NCI-H2029 (cell line): ENCODE results near the gene CRISPLD2.
"Not testable (repeated sequence)": the region's sequence is repeated elsewhere in the genome, so short reads cannot be mapped to it uniquely, and the experiment has no call there.

Experiments used
- DNase-seq: peaks from one replicate; lab custom pipeline; 2025; lab: John Stamatoyannopoulos, UW

The CRISPLD2 gene

DNA sequence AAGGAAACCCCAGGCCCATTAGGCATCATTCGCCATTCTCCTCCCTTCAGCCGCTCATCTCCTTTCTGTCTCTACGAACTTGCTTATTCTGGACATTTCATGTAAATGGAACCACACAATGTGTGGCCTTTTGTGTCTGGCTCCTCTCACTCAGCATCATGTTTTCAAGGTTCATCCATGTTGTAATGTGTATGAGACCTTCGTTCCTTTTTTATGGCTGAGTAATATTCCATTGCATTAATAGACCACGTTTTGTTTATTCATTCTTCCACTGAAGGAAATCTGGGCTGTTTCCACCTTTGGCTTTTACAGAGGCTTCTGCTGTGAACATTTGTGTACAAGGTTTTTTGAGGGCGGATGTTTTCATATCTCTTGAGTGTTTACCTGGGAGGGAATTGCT lies 3.2 kb downstream of the CRISPLD2 start:
- DNase-seq, result no peak

DNA sequence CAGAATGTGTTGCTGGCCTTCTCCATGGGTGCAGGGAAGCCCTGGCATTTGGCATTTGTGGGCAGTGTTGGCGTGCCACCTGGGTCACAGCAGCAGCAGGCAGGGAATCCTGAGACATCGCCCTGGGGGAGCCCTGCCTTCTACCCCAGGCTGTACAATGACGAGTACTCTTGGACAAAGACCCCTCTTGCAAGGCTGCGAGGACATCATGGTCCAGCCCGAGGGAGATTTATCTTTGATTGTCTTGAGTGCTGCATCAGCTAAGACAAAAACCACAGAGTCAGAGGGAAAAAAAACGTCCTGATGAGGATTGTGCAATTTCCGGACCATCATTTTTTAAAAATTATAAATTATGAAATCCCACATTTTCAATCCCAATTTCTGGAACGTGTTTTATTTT lies 3.7 kb downstream of the CRISPLD2 start:
- no peak for DNase-seq

DNA sequence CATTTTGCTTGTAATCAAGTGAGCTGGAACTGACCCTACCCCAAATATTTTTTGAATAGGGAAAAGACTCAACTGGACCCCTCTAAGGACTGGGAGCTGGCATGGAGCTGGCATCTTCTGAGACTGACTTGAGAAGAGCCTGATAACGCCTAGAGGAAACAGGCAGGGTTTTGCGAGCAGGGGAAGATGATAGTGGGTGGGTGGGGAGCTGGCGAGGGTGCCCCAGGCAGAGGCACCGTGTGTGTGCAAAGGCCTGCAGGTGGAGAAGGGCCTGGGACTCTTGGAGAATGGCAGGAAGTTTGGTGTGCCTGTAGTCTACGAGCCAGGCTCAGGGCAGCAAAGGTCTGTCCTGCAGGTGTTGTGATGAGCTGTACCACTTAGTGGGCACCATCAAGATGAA lies 4.1 kb downstream of the CRISPLD2 start:
- no peak for DNase-seq

DNA sequence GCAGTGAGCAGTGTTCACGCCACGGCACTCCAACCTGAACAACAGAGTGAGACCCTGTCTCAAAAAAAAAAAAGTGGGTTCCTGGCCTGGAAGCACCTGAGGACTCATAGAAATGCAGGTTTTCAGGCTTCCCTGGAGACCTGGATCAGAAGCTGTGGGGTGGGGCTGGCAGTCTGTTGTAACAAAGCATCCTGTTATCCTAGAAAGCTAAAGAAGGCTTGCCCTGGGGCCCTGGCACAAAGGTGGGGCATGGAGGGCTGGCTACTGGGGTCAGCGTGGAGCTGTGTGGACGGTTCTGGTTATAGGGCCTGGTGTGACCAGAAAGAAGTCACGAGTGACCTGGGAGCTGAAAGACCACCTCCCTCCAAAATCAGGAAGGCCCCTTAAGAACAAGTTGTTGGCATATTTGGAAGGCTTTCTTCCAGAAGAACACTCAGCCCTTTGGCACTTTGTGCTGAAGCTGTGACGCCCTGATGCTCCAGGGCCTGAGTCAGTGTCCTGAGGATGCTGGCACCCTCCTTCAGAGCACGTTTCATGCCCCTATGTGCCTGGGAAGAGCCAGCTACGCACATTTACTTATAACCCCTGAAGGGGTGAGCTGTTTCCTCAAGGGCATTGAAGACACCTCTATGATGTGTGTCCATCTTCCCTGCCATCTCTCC lies 6.2 kb downstream of the CRISPLD2 start:
- DNase-seq, result no peak

DNA sequence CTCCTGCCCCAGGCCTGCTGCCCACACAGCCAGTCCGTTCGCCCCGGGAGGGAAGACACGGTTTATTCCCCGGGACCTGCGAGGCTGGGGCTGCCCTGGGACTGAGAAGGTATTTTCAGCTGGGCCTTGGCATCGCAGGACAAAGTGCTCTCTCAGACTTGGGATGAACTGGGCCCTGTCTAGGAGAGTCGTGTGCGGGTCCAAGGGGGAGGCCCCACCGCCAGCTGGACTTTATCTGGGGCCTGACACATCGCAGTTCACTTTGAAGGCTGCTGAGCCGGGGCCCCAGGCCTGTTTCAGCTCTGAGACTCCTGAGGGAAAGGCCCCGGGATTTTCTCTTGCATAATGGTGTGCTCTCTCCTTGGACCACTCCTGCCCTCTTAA lies 6.8 kb downstream of the CRISPLD2 start:
- DNase-seq, result no peak

DNA sequence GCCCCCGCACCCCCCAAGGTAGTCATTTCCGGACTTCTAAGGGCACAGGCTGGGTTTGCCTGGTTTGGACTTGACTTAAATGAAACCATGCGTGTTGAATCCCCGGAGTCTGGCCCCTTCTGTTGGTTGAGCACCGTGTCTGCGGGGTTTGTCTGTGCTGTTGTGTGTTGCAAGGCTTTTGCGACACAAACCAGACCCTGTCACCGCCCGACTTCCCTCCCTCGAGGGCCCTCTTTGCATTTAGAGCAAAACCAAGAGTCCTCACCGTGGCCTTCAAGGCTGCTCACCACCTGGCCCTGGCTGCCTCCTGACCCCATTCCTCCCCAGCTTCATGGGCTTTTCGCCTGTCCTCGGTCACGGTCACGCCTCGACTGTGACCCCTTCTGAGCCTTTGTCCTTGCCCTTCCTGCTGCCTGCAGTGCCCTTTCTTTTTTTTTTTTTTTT lies 7.4 kb downstream of the CRISPLD2 start:
- DNase-seq, result no peak

DNA sequence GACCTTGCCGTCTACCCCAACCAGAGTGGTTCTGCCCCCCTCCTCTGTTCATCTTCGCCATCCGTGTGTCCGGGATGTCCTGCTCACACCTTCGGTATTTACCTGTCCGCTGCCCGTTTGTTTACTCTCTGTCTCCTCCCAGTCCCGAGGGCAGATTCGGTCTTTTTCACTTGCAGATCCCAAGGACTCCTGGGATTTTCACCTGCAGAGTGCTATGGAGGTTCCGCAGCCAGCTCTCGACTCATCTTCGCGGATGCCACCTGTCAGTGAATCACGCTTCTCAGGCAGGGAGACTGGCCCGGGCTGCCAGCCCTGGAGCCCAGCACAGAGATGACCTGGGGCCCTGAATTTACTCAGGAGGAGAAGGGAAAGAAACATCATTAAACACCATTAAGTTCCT lies 8.1 kb downstream of the CRISPLD2 start:
- DNase-seq, result no peak

DNA sequence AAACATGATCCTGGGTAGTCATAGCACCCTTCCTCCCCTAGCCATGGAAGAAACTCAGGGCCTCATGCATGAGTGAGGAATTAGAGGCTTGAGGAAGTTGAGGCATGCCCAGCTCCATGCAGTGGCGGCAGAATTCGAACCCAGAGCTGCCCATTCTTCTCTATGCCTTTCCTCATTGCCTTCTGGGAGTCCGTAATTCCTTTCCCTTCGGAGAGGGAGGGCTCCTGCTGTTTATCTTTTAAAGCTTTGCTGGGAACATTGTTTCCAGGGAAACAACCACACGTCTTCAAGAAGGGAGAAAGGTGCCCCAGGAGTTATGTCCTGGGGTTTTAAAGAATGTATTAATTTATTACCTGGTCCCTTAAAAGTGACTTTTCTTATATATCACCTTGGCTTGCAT lies 8.5 kb downstream of the CRISPLD2 start:
- no peak for DNase-seq

DNA sequence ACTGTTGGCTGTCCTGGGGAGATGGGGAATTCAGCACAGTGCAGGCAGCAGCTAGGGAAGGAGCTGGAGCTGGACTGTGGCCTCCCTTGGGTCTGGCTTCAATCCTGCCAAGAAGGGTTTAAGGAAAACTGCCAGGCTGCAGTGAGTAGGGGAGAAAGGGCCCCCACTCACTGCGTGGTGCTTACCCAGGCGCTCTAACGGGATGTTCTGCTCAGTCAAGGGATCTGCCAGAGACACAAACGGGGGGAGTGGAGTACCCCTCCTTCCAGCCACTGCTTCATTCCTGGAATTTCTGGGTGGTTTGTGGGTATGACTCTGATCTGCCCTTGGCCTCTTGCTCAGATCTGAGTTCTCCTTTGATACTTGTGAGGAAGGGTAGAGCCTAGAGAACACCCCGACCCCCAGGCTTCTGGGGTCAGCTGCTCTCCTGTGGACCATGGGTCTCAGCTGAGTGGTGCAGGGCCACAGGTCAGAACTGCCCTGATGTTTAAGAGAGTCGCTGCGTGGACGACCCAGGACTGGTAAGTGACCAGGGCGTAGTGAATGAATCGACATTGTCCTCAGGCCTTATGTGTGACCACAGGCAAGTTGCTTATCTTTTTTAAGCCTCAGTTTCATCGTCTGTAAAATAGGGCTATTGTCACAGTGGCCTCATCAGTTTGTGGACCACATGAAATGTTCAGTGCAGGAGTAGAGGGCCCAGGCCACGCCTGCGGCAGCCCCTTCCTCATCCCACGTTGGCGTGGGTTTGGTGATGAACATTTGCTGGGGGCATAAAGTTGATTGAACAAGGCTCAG lies 9.6 kb downstream of the CRISPLD2 start:
- no peak for DNase-seq

DNA sequence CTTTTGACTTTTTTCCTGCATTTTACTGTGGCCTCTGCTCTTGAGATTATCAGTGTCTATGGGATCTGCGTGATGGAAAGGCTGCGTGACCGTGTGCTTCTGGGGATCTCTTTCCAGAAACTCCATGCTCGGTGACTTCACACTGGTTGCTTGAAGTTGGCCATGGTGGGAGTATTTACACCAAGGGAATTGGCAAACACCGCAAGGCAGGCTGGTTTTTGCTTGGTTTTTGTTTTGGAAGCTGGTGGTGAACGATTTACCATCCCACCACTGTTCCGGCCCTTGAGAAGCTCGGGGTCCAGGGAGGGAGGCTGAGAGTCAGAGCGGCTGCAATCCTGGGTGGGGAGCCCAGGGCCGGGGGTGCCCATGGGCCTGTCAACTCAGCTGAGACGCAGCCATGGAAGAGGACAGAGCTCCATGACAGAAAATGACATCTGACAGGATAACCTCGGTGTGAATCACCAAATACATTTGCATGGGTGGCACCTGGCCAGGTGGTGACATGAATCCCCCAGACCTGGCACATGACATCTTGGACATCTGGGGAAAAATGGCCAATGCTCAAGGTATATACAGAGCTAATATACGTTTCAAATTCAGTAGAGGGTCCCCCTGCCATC lies 11.1 kb downstream of the CRISPLD2 start:
- no peak for DNase-seq

DNA sequence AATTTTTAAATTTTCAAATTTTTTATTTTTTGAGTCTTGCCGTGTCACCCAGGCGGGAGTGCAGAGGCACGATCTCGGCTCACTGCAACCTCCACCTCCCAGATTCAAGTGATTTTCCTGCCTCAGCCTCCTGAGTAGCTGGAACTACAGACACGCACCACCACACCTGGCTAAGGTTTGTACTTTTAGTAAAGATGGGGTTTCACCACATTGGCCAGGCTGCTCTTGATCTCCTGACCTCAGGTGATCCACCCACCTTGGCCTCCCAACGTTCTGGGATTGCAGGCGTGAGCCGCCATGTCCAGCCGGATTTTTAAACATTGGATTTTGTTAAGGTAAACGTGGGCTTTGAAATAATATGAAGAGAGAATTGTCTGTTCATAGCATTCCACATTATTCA lies 11.9 kb downstream of the CRISPLD2 start:
- not testable (repeated sequence) for DNase-seq

DNA sequence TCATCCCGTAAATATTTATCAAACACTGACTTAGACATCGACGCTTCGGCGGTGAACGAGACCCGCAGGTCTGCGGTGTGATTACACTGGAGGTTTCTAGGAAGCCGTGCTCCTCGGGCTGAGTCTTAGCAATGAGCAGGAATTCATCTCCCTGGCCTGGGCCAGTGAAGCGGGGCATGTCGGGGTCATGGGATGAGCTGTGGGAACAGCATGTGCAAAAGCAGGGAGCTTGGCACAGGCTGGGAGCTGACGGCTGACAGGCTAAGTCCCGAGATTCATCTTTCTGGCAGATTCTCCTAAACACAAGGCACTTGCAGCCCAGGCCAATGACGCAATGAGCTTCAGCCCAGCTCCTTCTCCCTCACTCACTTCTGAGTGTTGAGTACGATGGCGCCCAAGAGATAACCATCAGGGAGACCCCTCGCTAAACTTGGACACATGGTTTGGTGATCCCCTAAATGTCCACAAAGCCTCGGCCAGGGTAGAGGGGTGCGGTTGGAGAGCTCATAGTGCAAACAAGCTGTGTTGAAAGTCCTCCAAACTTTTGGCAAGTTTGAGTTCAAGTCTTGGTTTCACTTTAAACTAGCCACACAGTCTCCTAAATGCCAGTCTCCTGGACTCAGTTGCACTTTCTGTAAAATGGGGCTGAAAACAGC lies 12.8 kb downstream of the CRISPLD2 start:
- DNase-seq, result no peak

DNA sequence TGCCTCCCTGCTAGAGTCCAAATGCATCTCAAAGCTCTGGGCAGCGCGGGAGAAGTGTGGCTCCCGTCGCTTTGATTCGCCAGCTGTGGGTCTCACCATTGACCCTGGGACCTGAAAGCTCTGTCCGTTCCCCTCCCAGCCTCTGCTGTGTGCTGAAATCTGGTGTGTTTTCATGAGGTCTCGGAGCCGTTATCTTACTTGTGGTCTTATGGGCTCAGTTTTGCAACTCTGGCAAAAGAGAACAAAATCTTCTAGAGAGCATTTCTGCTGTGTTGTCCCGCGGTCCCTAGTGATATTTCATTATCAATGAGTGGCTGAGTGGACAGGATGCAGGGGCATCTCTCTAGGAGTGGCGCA lies 13.3 kb downstream of the CRISPLD2 start:
- DNase-seq, result no peak

DNA sequence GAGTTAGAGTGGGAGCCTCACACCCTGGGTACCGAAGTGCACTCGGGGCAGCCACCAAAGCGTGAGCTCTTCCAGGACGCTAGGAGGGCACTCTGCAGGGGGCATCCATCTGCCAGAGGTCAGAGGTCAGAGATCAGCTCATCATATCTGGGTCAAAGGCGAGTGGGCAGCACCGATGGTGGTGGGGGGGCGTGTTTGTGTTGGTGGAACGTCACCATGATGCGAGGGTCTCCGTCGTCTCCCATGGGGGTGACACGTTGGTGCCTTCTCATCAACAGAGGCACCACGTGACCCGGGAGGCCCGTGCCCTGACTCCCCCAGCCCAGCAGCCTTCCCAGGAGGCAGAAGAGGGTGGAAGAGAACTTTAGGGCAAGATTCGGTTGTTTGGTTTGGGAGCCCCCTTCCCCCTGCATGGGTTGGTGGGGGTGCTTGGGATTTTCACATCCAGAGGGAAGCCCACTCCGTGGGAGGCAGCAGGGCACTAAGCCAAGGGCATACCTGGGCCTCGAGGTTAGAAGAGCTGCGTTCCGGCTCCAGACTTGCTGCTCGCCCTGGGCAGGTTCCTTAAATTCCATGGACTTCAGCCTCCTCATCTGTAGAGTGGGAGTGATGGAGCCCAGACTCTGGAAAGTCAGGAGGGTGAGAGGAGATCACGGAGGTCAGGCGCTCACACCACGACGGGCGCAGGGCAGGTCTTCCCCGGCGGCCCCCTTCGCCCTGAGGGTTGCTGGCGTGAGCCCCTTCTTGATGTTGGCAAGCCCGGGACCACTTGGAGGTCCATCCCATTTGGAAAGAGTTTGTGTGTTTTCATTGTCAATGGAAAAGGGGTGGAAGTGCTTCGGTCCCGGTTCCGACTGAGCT lies 14.0 kb downstream of the CRISPLD2 start:
- DNase-seq, result no peak

DNA sequence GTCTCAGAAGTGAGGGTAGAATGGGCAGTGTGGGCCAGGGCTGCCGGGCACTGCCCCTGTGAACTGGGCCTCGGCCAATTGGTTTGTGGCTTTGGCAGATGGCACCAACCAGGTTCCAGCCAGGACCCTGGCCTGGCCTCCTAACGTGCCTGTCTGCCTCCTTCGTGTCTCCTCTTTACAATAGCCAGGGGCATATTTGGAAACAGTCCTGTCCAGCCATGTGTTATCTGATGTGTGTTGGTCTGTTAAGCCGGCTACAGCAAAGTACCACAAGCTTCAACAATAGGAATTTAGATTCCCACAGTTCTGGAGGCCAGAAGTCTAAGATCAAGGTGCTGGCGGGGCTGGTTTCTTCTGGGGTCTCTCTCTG lies 14.6 kb downstream of the CRISPLD2 start:
- DNase-seq, result no peak

DNA sequence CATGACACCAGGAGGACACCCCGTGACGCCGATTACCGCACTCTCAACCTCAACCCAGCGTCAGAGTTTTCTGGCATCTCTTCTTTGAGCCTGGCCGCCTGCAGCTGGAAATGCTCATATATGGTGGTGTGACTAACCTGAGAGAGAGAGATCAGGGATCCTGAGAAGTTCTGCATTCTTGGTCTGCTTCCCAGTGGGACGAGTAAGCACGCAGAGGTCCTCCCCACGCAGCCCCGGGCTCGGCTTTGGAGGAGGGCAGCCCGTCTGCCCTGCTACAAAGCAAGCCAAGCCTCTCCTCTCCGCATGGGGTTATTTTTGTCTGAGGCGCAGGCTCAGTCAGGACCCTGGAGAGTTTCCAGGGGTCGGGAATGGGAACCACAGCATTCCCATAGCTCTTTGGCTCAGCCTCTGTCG lies 16.5 kb downstream of the CRISPLD2 start:
- no peak for DNase-seq

DNA sequence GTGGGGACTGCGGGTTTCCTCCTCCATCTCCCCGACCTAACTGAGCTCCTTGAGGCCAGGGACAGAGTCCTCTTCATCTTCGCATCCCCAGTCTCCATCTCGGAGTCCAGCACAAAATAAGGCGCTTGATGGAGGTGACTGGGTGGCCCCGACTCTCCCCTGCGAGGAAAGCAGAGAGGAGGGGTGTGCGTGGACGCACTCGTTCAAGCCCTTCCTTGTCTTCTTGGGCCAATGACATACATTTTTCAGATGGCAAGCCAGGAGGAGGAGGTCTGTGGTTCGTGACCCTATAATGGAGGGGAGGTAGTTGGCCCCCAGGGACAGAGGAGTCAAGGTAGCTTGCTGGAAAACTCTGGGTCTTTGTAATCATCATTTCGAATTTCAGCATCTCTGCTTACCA lies 17.2 kb downstream of the CRISPLD2 start:
- no peak for DNase-seq

DNA sequence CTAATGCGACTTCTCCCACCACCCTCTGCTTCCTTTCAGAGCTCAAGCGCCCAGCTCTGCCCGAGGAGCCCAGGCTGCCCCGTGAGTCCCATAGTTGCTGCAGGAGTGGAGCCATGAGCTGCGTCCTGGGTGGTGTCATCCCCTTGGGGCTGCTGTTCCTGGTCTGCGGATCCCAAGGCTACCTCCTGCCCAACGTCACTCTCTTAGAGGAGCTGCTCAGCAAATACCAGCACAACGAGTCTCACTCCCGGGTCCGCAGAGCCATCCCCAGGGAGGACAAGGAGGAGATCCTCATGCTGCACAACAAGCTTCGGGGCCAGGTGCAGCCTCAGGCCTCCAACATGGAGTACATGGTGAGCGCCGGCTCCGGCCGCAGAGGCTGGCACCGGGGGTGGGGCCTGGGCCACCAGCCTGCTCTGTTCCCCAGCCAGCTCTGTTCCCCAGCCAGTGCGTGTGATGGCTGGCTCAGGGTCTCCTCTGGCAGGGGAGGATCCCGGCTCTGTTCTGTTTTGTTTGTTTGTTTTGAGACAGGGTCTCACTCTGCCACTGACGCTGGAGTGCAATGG lies 18.7 kb downstream of the CRISPLD2 start:
- no peak for DNase-seq

DNA sequence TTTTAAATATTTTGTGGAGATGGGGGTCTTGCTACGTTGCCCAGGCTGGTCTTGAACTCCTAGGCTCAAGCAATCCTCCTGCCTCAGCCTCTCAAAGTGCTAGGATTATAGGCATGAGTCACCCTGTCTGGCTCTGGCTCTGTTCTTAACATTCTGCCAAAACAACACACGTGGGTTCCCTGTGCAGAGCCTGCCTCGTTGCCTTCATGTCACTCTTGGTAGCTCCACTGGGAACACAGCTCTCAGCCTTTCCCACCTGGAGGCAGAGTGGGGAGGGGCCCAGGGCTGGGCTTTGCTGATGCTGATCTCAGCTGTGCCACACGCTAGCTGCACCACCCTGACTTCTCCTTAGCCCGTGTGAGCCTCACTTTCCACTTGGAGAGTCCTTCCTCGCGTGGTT lies 19.3 kb downstream of the CRISPLD2 start:
- no peak for DNase-seq

DNA sequence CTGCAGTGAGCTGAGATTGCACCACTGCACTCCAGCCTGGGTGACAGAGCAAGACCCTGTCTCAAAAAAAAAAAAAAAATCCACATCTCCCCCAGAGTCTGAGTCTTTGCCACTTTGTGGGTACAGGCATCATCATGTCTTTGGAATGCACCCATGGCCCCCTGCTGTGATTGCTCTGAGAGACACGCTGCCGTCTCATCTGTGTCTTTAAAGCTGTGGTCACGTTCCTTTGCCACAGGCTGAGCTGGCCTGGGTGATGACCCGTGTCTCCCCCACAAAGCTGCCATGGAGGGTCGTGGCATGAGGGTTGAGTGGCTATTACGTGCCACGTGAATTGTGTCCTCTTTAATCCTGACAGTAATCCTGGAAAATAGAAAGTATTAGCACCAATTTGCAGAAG lies 20.2 kb downstream of the CRISPLD2 start:
- DNase-seq, result no peak
